KMS-11 (cell line): ENCODE results near the gene AMOTL2.

Experiments used
- H2AFZ ChIP-seq: fragments of 200-600 bp; sonication (generic); 2 replicates; pipeline ENCODE4 v1.6.1; 2016; ENCODE audit warnings: antibody characterized with exemption, mixed run types, low read depth
- H3K27ac ChIP-seq: fragments of 200-600 bp; sonication (generic); 2 replicates; pipeline ENCODE4 v1.6.1; 2016; ENCODE audit warnings: mild to moderate bottlenecking, mixed run types
- H3K27me3 ChIP-seq: fragments of 200-600 bp; sonication (generic); 2 replicates; pipeline ENCODE4 v1.6.1; 2017; ENCODE audit warnings: mild to moderate bottlenecking, low read depth, mixed run types, moderate library complexity; ENCODE audit not compliant: insufficient read depth
- H3K36me3 ChIP-seq: fragments of 200-600 bp; sonication (generic); 2 replicates; pipeline ENCODE4 v1.6.1; 2017; ENCODE audit warnings: mild to moderate bottlenecking, mixed run types; ENCODE audit not compliant: insufficient read depth
- H3K4me1 ChIP-seq: fragments of 200-600 bp; sonication (generic); 2 replicates; pipeline ENCODE4 v1.6.1; 2016; ENCODE audit warnings: mild to moderate bottlenecking, low read depth, mixed run types; ENCODE audit not compliant: poor library complexity, severe bottlenecking
- H3K4me2 ChIP-seq: fragments of 200-600 bp; sonication (generic); 2 replicates; pipeline ENCODE4 v1.7.0; 2016; ENCODE audit warnings: mild to moderate bottlenecking, mixed run types
- H3K4me3 ChIP-seq: fragments of 200-600 bp; sonication (generic); IDR thresholded peaks from 2 replicates; pipeline ENCODE4 v1.6.1; 2017; ENCODE audit warnings: low read depth, low read length, mixed read lengths; ENCODE audit not compliant: insufficient read depth
- H3K79me2 ChIP-seq: fragments of 200-600 bp; sonication (generic); 2 replicates; pipeline ENCODE4 v1.6.1; 2016; ENCODE audit warnings: low read depth, mixed run types; ENCODE audit not compliant: insufficient read depth
- H3K9ac ChIP-seq: fragments of 200-600 bp; sonication (generic); 2 replicates; pipeline ENCODE4 v1.6.1; 2016; ENCODE audit warnings: mild to moderate bottlenecking, mixed run types
- H4K20me1 ChIP-seq: fragments of 200-600 bp; sonication (generic); 2 replicates; pipeline ENCODE4 v1.6.1; 2016; ENCODE audit warnings: mild to moderate bottlenecking, mixed run types; ENCODE audit not compliant: insufficient read depth
- CTCF ChIP-seq: fragments of 200-600 bp; sonication (generic); conservative IDR thresholded peaks from 2 replicates; pipeline ENCODE4 v1.6.1; 2017; ENCODE audit warnings: low read depth, mild to moderate bottlenecking, antibody characterized with exemption, low read length, moderate library complexity, mixed read lengths

The AMOTL2 gene

GRCh38 chr3:134338516-134339261 is 35.6 kb downstream of the AMOTL2 start:
- no peaks in the 10 kb centered on the region for H3K79me2 ChIP-seq
- TF ChIP-seq CTCF = no peak
- no peak overlapping the region for H3K27ac ChIP-seq
- no peaks in the 10 kb centered on the region for H3K27me3 ChIP-seq
- no peaks in the 10 kb centered on the region for H4K20me1 ChIP-seq
- H3K4me1 ChIP-seq = no peaks in the 10 kb centered on the region
- no peak overlapping the region for H3K9ac ChIP-seq
- no peak overlapping the region for H3K4me3 ChIP-seq
- H3K36me3 ChIP-seq = no peaks in the 10 kb centered on the region
- no peak overlapping the region for H2AFZ ChIP-seq
- H3K4me2 ChIP-seq = no peak overlapping the region

DNA sequence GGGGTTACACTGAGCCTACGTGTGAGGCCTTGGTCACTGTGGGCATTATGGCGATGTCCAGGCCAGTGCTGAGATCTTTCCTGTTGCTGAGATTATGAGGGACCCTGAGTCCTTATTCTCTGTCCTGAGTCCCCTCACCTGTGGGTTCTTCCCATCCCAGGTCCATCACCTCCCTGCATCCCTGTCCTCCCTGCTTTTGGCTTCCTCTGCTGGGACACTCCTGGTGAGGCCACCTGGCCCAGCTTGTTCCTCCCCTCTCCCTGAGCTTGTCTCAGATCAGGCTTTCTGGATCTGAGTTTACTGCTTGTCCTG is 36.1 kb downstream of the AMOTL2 start:
- Histone ChIP-seq H4K20me1 (no peaks in the 10 kb centered on the region), H3K9ac (no peak overlapping the region), H3K4me2 (no peak overlapping the region), H2AFZ (no peak overlapping the region), H3K4me1 (no peaks in the 10 kb centered on the region), H3K36me3 (no peaks in the 10 kb centered on the region), H3K4me3 (no peak overlapping the region), H3K27ac (no peak overlapping the region), H3K27me3 (no peaks in the 10 kb centered on the region), H3K79me2 (no peaks in the 10 kb centered on the region)
- no peak for TF ChIP-seq CTCF

- no peak overlapping the region for H3K4me2 ChIP-seq
- H3K4me3 ChIP-seq = no peak overlapping the region
- H3K36me3 ChIP-seq = no peaks in the 10 kb centered on the region
- no peaks in the 10 kb centered on the region for H3K79me2 ChIP-seq
- no peaks in the 10 kb centered on the region for H3K4me1 ChIP-seq
- no peaks in the 10 kb centered on the region for H3K27me3 ChIP-seq
- H2AFZ ChIP-seq = no peak overlapping the region
- H3K27ac ChIP-seq = no peak overlapping the region
- H4K20me1 ChIP-seq = no peaks in the 10 kb centered on the region
- TF ChIP-seq CTCF = no peak
- H3K9ac ChIP-seq = no peak overlapping the region
Measured at GRCh38 chr3:134337511-134338200, 36.6 kb downstream of the AMOTL2 start.

- Histone ChIP-seq H3K4me1 (no peaks in the 10 kb centered on the region), H3K36me3 (no peaks in the 10 kb centered on the region), H3K4me3 (no peak overlapping the region), H3K79me2 (no peaks in the 10 kb centered on the region), H2AFZ (no peak overlapping the region), H3K4me2 (no peak overlapping the region), H3K27ac (no peak overlapping the region), H3K9ac (no peak overlapping the region), H4K20me1 (no peaks in the 10 kb centered on the region), H3K27me3 (no peaks in the 10 kb centered on the region)
- TF ChIP-seq CTCF = no peak
Measured at GRCh38 chr3:134337071-134337482, 37.2 kb downstream of the AMOTL2 start.
